ENCODE results near the gene RALGPS1. TPM values are rescaled to one million over a fixed set of nuclear protein-coding genes. Genes with fewer than 3 reads are reported as not detected.

RALGPS1 gene
- total RNA-seq, 1 experiment from 2014 or later, result 18.6 TPM

DNA sequence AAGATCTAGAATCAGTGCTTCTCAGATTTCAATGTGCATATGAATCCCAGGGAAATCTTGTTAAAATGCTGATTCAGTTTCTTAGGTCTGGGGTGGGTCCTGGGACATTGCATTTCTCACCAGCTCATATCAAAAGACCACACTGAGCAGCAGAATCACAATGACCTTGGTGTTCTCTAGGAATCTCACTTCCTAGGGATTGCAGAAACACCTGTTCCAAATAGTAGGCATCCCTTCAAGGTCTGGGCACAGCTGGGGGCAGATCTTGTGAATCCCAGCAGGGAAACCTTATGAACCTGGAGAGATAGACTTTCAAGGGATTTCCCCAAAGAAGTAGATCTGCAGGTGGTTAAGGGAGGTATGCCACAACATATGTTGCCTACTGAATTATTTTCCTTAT is 341.1 kb downstream of the RALGPS1 start:
- H3K9me3 Mint-ChIP-seq, result peaks cover 4 to 8% of the 10 kb centered on the region in 2 experiments; a peak in 3 of 5 replicates
- H3K79me1 ChIP-seq (ENCODE audit: insufficient read depth, low read depth, low read length, poor library complexity, severe bottlenecking), result no peaks in the 10 kb centered on the region
- H3T11ph ChIP-seq (ENCODE audit: low read length), result no peak overlapping the region
- TF ChIP-seq, protein P1, sequence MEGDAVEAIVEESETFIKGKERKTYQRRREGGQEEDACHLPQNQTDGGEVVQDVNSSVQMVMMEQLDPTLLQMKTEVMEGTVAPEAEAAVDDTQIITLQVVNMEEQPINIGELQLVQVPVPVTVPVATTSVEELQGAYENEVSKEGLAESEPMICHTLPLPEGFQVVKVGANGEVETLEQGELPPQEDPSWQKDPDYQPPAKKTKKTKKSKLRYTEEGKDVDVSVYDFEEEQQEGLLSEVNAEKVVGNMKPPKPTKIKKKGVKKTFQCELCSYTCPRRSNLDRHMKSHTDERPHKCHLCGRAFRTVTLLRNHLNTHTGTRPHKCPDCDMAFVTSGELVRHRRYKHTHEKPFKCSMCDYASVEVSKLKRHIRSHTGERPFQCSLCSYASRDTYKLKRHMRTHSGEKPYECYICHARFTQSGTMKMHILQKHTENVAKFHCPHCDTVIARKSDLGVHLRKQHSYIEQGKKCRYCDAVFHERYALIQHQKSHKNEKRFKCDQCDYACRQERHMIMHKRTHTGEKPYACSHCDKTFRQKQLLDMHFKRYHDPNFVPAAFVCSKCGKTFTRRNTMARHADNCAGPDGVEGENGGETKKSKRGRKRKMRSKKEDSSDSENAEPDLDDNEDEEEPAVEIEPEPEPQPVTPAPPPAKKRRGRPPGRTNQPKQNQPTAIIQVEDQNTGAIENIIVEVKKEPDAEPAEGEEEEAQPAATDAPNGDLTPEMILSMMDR (conservative IDR thresholded peaks at IDR 0.05), result no peak
- peaks cover 45 to 49% of the 10 kb centered on the region in 2 experiments for H3K4me1 Mint-ChIP-seq
- no peak overlapping the region for H2BK15ac ChIP-seq (ENCODE audit: low read depth, low read length)
- H3K4me1 ChIP-seq (ENCODE audit: insufficient read depth, low read length), result peaks cover 17% of the 10 kb centered on the region
- no peaks in the 10 kb centered on the region for H3K79me2 ChIP-seq (ENCODE audit: insufficient read depth, low read length)
- H4K8ac ChIP-seq (replicated peaks; ENCODE audit: insufficient read length, low read depth, low read length), result no peak overlapping the region
- no peak overlapping the region for H4K5ac ChIP-seq (ENCODE audit: insufficient read length, low read depth, low read length)
- no peak overlapping the region for H2AK5ac ChIP-seq (ENCODE audit: insufficient read length, low read length)
- H3K27me3 ChIP-seq (ENCODE audit: insufficient read depth, low read length), result no peaks in the 10 kb centered on the region
- H4K91ac ChIP-seq (ENCODE audit: insufficient read length, low read depth, low read length), result no peak overlapping the region
- no peak overlapping the region for H3K27ac Mint-ChIP-seq
- no peak overlapping the region for H3K14ac ChIP-seq (ENCODE audit: insufficient read depth, low read length)
- no peak overlapping the region for H2AFZ ChIP-seq (ENCODE audit: low read length)
- no peaks in the 10 kb centered on the region for H3K9me3 ChIP-seq (ENCODE audit: control insufficient read depth, low read depth, low read length)
- H3K36me3 Mint-ChIP-seq (ENCODE audit: insufficient read depth in 1 of 3, low read depth in 3 of 3), result peaks cover 3 to 23% (median 22%) of the 10 kb centered on the region in 3 experiments
- H3K56ac ChIP-seq (ENCODE audit: insufficient read length, low read depth, low read length), result no peak overlapping the region
- no peak for DNase-seq
- H3K23me2 ChIP-seq (ENCODE audit: insufficient read length, low read depth, low read length, poor library complexity, severe bottlenecking), result no peaks in the 10 kb centered on the region
- no peak overlapping the region for H3K4me3 Mint-ChIP-seq
- no peak overlapping the region for H3K4ac ChIP-seq (ENCODE audit: low read depth, low read length)
- no peak overlapping the region for H3K4me2 ChIP-seq (ENCODE audit: insufficient read depth, insufficient read length, low read length)
- H2BK12ac ChIP-seq (ENCODE audit: insufficient read length, low read depth, low read length), result no peak overlapping the region
- H4K20me1 ChIP-seq (ENCODE audit: control insufficient read depth, insufficient read depth, insufficient read length), result no peaks in the 10 kb centered on the region
- H2BK5ac ChIP-seq (ENCODE audit: insufficient read length, low read length), result no peak overlapping the region
- no peak overlapping the region for H3K23ac ChIP-seq (ENCODE audit: insufficient read length, low read depth, low read length)
- no peak overlapping the region for H3K9ac ChIP-seq (ENCODE audit: extremely low read depth, insufficient read length, low read length)
- no peak overlapping the region for H2BK20ac ChIP-seq (ENCODE audit: low read depth, low read length, poor library complexity, severe bottlenecking)
- no peak overlapping the region for H3K27ac ChIP-seq (ENCODE audit: insufficient read length, low read depth, low read length)
- no peak overlapping the region for H3K18ac ChIP-seq (ENCODE audit: insufficient read length, low read depth, low read length)
- no peak overlapping the region for H2BK120ac ChIP-seq (ENCODE audit: low read depth, low read length, poor library complexity, severe bottlenecking)
- H3K27me3 Mint-ChIP-seq (ENCODE audit: low read depth), result no peaks in the 10 kb centered on the region

Measured in H9 (cell line).